ENCODE results near the gene BEGAIN.

BEGAIN gene

DNA sequence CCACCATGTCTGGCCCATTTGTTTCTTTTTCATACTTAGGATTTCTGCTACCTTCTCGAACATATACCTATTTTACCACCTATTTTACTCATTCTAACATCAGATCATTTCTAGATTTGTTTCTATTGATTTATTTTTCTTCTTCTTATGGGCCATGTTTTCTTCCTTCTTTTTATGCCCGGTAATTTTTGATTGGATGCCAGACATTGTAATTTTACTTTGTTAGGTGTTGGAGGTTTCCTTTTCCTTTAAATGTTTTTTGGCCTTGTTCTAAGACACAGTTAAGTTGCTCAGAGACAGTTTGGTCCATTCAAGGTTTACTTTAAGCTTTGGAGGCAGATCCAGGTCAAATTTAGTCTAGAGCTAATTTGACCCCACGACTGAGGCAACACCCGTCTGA lies 14.7 kb upstream of the BEGAIN start:
- TF ChIP-seq, protein P1, sequence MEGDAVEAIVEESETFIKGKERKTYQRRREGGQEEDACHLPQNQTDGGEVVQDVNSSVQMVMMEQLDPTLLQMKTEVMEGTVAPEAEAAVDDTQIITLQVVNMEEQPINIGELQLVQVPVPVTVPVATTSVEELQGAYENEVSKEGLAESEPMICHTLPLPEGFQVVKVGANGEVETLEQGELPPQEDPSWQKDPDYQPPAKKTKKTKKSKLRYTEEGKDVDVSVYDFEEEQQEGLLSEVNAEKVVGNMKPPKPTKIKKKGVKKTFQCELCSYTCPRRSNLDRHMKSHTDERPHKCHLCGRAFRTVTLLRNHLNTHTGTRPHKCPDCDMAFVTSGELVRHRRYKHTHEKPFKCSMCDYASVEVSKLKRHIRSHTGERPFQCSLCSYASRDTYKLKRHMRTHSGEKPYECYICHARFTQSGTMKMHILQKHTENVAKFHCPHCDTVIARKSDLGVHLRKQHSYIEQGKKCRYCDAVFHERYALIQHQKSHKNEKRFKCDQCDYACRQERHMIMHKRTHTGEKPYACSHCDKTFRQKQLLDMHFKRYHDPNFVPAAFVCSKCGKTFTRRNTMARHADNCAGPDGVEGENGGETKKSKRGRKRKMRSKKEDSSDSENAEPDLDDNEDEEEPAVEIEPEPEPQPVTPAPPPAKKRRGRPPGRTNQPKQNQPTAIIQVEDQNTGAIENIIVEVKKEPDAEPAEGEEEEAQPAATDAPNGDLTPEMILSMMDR (IDR thresholded peaks at IDR 0.05; ENCODE audit: control extremely low read depth, extremely low read depth, low read depth, missing control alignments): no peak
- DNase-seq (ENCODE audit: extremely low spot score): no peak
- POLR2A ChIA-PET: no interaction called here
- CTCF ChIA-PET: no interaction called here

DNA sequence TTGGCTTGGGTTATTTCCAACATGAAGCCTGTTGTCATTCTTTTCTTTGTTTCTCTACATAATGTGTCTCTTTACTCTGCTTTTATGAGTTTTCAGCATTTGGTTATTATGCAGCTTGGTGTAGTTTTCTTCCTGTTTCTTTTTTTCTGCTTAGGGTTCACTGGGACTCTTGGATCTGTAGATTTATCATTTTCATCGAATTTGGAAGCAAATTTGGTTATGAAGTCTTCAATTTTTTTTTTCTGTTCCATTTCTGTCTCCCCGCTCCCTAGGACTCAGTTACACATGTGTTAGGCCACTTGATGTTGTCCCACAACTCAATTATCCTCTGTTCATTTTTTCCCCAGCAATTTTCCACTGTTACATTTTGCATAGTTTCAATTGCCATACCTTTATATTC lies 13.8 kb upstream of the BEGAIN start:
- TF ChIP-seq, protein P1 (IDR thresholded peaks at IDR 0.05; ENCODE audit: control extremely low read depth, extremely low read depth, low read depth, missing control alignments): no peak
- DNase-seq (ENCODE audit: extremely low spot score): no peak
- POLR2A ChIA-PET: no interaction called here
- CTCF ChIA-PET: no interaction called here

DNA sequence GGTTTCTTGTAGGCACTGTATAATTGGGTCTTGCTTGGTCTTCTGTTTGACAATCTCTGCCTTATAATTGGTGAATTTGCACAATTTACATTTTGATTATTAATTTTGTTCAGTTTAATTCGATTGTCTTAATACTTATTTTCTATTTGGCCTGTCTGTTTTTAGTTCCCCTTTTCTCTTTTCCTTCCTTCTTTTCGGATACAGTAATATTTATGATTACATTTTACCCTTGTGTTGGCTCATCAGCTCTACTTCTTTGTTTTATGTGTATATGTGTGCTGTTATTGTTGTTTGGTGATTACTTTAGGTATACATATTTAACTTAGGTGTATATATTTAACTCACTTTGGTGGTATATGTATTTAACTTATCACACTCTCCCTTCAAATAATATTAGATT lies 12.8 kb upstream of the BEGAIN start:
- CTCF ChIA-PET: no interaction called here
- no peak for DNase-seq (ENCODE audit: extremely low spot score)
- POLR2A ChIA-PET: no interaction called here
- TF ChIP-seq, protein P1 (IDR thresholded peaks at IDR 0.05; ENCODE audit: control extremely low read depth, extremely low read depth, low read depth, missing control alignments): no peak

DNA sequence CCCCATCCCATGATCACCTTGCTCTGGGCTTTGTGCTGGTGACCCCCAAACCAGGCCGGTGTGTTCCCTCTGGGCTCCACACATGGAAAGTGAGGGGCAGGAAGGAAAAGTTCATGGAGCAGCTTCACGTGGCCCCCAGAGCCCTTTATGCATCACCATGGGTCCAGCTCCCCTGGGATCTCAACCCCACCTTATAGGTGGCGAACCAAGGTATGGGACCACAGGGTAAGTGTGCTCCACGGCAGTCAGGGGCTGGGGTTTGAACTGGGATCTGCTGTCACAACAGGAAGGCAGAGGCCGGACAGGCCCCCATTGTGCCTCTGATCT lies 7.4 kb upstream of the BEGAIN start:
- POLR2A ChIA-PET: no interaction called here
- CTCF ChIA-PET: no interaction called here
- DNase-seq (ENCODE audit: extremely low spot score): no peak
- TF ChIP-seq, protein P1 (IDR thresholded peaks at IDR 0.05; ENCODE audit: control extremely low read depth, extremely low read depth, low read depth, missing control alignments): no peak

DNA sequence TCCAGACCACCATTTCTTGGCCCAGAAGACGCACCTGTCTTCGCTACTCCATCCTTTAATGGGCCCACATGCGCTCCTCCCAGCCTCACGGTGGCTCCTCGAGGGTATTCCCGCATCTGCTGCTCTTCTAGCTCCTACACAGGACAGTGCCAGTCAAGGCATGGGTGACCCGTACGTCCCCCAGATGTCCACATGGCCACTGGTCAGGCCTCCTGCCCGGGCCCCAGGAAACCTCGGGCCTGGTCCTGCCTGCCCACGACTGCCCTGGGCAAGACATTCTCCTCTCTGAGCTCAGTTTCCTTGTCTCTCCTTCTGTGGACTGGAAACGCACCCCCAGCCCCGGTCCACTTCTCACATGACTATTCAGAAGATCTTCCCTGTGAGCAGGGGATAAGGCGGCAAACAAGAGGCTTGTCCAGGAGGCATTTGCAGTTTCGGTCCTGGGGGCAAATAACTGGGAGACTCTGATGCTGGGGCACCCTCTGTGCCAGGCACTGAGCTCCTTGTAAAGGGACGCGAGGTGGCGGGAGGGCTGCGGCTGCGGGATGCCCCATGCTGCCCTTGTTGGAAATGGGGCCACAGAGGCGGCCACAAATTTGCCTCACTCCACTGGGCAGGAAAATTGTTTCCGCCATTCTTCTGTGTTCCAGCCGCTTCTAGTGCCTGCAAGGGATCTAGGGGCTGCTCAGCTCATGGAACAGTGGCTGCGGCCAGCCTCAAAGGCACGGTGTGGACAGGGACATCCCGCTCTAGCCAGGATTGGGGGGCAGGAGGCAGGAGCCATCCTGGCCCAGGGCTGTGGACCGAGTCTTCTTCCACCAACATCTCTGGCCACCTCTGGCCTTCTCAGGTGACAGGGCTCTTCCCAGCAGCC lies 6.8 kb upstream of the BEGAIN start:
- TF ChIP-seq, protein P1 (IDR thresholded peaks at IDR 0.05; ENCODE audit: control extremely low read depth, extremely low read depth, low read depth, missing control alignments): no peak
- ChIA-PET POLR2A (no interaction called here), CTCF (interaction anchor here (0.9 kb wide), 1 partner anchor 192 kb away, joined by 3 read pairs; no protein-coding TSS in a partner anchor)
- DNase-seq (ENCODE audit: extremely low spot score): no peak

DNA sequence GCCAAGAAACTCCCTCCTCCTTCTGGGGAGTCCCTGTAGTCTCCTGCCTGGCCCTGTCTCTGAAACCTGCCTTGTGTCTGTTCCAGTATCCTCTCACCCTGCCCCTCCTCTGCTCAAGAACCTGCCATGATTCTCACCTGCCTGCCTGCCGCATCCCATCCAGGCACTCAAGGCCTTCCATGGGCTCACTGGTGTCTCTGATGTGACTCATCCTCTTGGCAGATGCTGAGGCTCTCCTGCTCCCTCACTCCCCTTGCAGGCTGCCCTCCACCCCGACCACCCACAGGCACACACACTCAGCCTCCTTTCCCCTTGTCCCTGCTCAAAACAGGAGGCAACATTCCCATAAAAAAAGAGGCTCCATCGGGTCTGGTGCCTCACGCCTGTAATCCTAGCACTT lies 5.8 kb upstream of the BEGAIN start:
- DNase-seq (ENCODE audit: extremely low spot score): no peak
- ChIA-PET POLR2A (no interaction called here), CTCF (no interaction called here)
- TF ChIP-seq, protein P1 (IDR thresholded peaks at IDR 0.05; ENCODE audit: control extremely low read depth, extremely low read depth, low read depth, missing control alignments): no peak
